GM08714 (cell line): Measurements from ENCODE around the gene GRAMD2B.

Experiments
- H3K4me3 ChIP-seq: fragments of 200-500 bp; sonication (Bioruptor generic); 2 replicates; pipeline ENCODE4 v1.5.1; 2014; ENCODE audit warnings: mild to moderate bottlenecking, low read length, inconsistent platforms
- ZNF274 ChIP-seq: IDR thresholded peaks from 2 replicates; pipeline ENCODE4 v1.6.1; 2012; ENCODE audit warnings: mild to moderate bottlenecking, low read depth, low read length

GRAMD2B gene

DNA sequence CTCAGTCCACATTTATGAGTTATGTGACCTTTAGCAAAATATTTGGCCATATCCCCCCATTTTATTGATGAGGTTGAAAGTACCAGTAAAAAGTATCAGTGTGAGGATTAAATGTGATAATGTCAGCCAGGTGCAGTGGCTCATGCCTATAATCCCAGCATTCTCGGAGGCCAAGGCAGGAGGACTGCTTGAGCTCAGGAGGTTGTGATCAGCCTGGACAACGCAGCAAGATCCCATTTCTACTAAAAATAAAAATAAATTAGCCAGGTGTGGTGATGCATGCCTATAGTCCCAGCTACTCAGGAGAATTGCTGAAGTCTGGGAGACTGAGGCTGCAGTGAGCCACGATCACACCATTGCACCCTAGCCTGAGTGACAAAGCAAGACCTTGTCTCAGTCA is 71.2 kb downstream of the GRAMD2B start:
- TF ChIP-seq ZNF274: no peak
- no peak overlapping the region for H3K4me3 ChIP-seq

DNA sequence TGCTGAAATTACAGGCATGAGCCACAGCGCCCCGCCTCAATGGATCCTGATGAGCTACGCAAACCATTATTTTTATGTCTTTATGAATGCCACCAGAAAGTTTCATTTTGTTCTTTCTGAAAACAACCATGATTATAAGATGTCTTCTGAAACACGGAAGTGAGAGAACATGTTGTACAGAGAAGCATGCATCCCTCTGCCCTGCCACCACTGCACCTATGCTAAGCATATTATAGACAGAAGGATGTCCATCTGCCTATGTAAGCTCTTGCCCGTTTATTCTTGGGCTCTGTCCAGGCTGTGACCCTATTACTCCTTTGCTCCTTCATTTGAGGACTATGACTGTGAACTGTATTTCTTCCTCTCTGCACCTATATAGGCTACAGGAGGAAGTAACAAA is 74.3 kb downstream of the GRAMD2B start:
- no peak overlapping the region for H3K4me3 ChIP-seq
- TF ChIP-seq ZNF274: no peak

DNA sequence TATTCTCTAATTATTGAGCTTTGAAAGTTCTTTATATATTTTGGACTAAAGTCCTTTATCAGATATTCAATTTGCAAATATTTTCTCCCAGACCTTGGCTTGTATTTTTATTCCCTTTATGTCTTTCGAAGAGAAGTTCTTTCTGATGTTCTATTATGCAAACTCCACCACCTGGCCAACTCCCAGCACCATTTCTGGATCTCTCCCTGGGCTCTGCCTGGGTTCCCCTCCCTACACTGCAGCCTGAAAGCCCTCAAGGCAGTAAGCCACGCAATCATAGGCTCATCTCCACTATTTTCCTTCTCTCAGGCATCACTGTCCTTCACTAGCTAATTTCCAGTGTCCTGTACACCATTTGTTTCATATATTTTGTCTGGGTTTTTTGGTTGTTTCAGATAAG is 76.1 kb downstream of the GRAMD2B start:
- H3K4me3 ChIP-seq: no peak overlapping the region
- TF ChIP-seq ZNF274: no peak

DNA sequence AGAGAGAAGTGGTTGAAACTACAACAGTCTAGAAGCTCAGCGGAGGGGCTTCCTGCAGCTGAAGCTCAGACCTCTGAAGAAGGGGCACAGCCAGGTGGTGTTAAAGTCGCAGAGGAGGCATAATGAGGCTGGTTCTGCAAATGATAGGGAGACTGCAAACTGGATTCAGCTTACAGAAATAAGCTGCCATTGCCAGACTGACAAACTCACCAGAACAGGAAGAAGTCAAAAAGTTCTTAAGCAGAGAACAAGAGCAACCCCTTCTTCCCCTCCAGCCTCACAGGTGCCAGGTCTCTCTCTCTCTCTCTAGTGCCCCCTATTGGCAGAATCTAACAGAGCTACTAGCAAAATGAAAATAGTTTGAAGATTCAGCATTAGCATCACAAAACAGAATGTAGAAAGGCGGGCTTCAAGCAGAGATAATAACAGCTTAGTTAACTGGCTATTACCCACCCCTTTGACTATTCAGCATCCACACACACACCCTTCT is 76.7 kb downstream of the GRAMD2B start:
- H3K4me3 ChIP-seq: no peak overlapping the region
- no peak for TF ChIP-seq ZNF274

GRCh38 chr5:126501448-126501847 is 78.2 kb downstream of the GRAMD2B start:
- TF ChIP-seq ZNF274: no peak
- H3K4me3 ChIP-seq: no peak overlapping the region

- no peak overlapping the region for H3K4me3 ChIP-seq
- no peak for TF ChIP-seq ZNF274
Measured at GRCh38 chr5:126503602-126504104, 80.4 kb downstream of the GRAMD2B start.

GRCh38 chr5:126506079-126506478 is 82.9 kb downstream of the GRAMD2B start:
- no peak for TF ChIP-seq ZNF274

DNA sequence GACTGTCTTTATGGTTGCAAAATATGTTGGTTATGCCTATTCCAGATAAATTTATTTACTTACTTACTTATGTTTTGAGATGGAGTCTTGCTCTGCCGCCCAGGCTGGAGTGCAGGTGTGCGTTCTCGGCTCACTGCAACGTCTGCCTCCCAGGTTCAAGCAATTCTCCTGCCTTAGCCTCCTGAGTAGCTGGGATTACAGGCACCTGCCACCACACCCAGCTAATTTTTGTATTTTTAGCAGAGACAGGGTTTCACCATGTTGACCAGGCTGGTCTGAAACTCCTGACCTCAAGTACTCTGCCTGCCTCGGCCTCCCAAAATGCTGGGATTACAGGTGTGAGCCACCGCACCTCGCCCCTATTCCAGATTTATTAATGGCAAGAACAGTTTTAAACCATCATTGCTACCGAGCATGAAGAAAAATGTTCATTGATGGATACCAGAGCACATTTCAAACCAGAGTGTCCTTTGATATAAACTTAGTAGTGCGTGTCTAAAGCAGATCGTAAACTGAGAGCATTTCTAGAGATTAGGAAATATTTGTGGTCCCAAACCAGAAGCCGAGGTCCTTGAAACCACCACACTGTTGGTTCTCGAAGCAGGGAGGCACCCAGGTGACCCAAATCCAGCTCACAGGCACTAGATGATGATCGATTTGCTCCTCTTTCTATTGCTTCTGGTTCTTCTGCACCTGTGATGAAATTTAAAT is 85.2 kb downstream of the GRAMD2B start:
- no peak for TF ChIP-seq ZNF274

More at GRCh38 chr5:126506079-126506478, 82.9 kb downstream of the GRAMD2B start:
- H3K4me3 ChIP-seq: no peak overlapping the region

DNA sequence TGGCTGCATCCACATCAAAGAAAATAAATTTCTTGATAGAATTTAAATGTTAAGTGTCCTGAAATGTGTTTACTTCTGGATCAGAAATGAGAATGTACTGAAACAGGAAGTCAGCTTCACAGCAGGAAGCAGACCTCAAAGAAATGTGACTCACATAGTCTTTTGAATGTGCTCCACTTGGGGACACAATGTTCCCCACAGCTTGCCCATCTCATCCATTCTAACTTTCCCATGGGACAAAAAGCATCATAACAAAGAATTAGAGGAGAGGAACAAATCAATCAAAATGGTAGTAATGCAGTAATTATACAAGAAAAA is 85.7 kb downstream of the GRAMD2B start:
- TF ChIP-seq ZNF274: no peak
- H3K4me3 ChIP-seq: no peak overlapping the region

More for the DNA sequence above, 85.2 kb downstream of the GRAMD2B start:
- H3K4me3 ChIP-seq: no peak overlapping the region

DNA sequence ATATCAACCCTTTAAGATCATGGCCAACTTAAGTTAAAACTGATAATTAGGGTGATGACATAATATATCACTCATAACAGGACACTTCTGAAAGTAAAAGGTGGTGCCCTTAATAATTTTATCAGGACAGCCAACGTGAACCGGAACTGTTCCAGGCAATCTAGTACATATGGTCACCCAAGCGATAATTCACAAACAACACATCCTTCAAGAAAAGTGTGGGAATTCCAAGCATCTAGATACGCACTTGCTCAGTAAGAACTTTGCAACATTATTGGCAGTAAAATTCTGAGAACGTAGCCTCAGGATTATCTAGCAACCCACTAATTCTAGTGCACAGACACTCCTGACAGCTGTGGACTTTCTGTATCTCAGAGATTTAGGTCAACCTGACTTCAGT is 86.1 kb downstream of the GRAMD2B start:
- no peak for TF ChIP-seq ZNF274
- no peak overlapping the region for H3K4me3 ChIP-seq

DNA sequence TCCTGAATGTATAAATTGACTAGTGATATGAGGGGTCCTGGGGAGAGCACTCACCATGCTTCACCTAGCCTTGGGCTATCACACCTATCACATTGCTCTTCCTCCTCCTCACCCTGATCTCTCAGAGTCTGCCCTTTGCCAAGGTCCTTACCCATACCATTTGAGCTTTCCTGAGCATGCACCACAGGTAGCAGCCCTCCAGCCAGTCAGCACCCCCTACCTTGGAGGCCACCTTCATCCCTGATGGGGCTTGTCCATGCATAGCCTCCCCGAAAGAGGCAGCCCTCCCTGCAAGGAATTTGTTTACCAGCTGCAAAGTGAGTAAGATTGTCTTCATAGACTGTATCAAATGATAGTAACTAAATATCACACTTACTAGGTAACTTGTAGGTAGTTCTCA is 88.8 kb downstream of the GRAMD2B start:
- no peak overlapping the region for H3K4me3 ChIP-seq
- TF ChIP-seq ZNF274: no peak

DNA sequence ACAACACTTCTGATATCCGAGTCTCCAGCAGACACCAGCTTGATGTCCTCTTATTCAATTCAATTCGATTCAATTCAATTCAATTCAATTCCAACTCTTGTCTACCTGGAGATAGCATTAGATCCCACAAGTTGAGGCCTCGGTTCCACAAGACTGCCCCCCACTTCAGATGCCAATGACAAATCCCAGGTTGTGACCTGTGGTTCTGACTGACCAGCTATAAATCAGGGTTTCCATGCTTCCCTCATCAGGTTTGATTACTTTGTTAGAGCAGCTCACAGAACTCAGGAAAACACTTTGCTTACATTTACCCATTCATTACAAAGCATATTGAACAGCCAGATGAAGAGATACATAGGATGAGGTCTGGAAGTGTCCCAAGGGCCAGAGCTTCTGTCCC is 89.2 kb downstream of the GRAMD2B start:
- no peak for TF ChIP-seq ZNF274
- H3K4me3 ChIP-seq: no peak overlapping the region

GRCh38 chr5:126513302-126513701 is 90.1 kb downstream of the GRAMD2B start:
- H3K4me3 ChIP-seq: no peak overlapping the region
- no peak for TF ChIP-seq ZNF274

- H3K4me3 ChIP-seq: no peak overlapping the region
- no peak for TF ChIP-seq ZNF274
Measured at GRCh38 chr5:126513703-126514102, 90.5 kb downstream of the GRAMD2B start.

DNA sequence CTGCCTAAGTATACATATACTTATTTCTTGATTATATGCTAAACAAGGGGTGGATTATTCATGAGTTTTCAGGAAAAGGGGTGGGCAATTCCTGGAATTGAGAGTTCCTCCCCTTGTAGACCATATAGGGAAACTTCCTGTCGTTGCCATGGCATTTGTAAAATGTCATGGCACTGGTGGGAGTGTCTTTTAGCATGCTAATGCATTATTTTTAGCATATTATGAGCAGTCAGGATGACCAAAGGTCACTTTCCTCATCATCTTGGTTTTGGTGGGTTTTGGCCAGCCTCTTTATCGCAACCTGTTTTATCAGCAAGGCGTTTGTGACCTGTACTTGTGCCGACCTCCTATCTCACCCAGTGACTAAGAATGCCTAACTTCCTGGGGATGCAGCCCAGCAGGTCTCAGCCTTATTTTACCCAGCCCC is 90.9 kb downstream of the GRAMD2B start:
- TF ChIP-seq ZNF274: no peak
- H3K4me3 ChIP-seq: no peak overlapping the region
